ENCODE results near the gene PPP1R10. TPM values are rescaled to one million over a fixed set of nuclear protein-coding genes. Genes with fewer than 3 reads are reported as not detected.
"Not testable (repeated sequence)": the region's sequence is repeated elsewhere in the genome, so short reads cannot be mapped to it uniquely, and the experiment has no call there.

Gene PPP1R10
- total RNA-seq, 1 donor from 2014 or later = 68.8 TPM

- TF ChIP-seq CTCF (IDR thresholded peaks at IDR 0.05) = no peak
- no peak for DNase-seq
These were observed 16.5 kb downstream of the PPP1R10 start for GRCh38 chr6:30600451-30600961.

GRCh38 chr6:30599625-30600324 lies 17.3 kb downstream of the PPP1R10 start:
- ATAC-seq (no peak), DNase-seq (no peak)
- Histone ChIP-seq H3K9me3 (no peaks in the 10 kb centered on the region), H3K36me3 (peaks cover 55% of the 10 kb centered on the region), H3K4me1 (peaks cover 8% of the 10 kb centered on the region), H3K27ac (no peak overlapping the region), H3K27me3 (ENCODE audit: low read depth) (no peaks in the 10 kb centered on the region), H3K4me3 (no peak overlapping the region)
- no peak for TF ChIP-seq CTCF (IDR thresholded peaks at IDR 0.05)
- intact Hi-C loops (cut with DNase I) = no loop called here

More at GRCh38 chr6:30600451-30600961, 16.5 kb downstream of the PPP1R10 start:
- no peaks in the 10 kb centered on the region for H3K9me3 ChIP-seq
- ATAC-seq = peak in 1 of 2 donors; percentile 2
- no peak overlapping the region for H3K27ac ChIP-seq
- peaks cover 55% of the 10 kb centered on the region for H3K36me3 ChIP-seq
- H3K4me1 ChIP-seq = peaks cover 8% of the 10 kb centered on the region
- H3K4me3 ChIP-seq = no peak overlapping the region
- intact Hi-C loops (cut with DNase I) = no loop called here
- no peaks in the 10 kb centered on the region for H3K27me3 ChIP-seq (ENCODE audit: low read depth)

- Histone ChIP-seq H3K4me3 (no peak overlapping the region), H3K27me3 (ENCODE audit: low read depth) (no peaks in the 10 kb centered on the region), H3K9me3 (no peaks in the 10 kb centered on the region), H3K27ac (no peak overlapping the region), H3K36me3 (peaks cover 55% of the 10 kb centered on the region), H3K4me1 (peaks cover 8% of the 10 kb centered on the region)
- intact Hi-C loops (cut with DNase I) = no loop called here
- DNase-seq = no peak
- no peak for ATAC-seq
- no peak for TF ChIP-seq CTCF (IDR thresholded peaks at IDR 0.05)
These were observed 18.0 kb downstream of the PPP1R10 start for GRCh38 chr6:30598912-30599624.

- H3K27me3 ChIP-seq (ENCODE audit: low read depth); intact Hi-C loops (cut with DNase I); H3K27ac ChIP-seq; H3K9me3 ChIP-seq; H3K4me3 ChIP-seq; H3K4me1 ChIP-seq: not testable (repeated sequence)
- peak; percentile 87 for TF ChIP-seq CTCF (IDR thresholded peaks at IDR 0.05)
- peak; percentile 68 for DNase-seq
- peaks cover 55% of the 10 kb centered on the region for H3K36me3 ChIP-seq
- ATAC-seq = peak; percentile 82 to 89
These were observed 19.5 kb downstream of the PPP1R10 start for GRCh38 chr6:30597315-30598144.

- no peak for ATAC-seq
- Histone ChIP-seq H3K4me1 (peaks cover 10% of the 10 kb centered on the region), H3K9me3 (no peaks in the 10 kb centered on the region), H3K27ac (no peak overlapping the region), H3K36me3 (peaks cover 83% of the 10 kb centered on the region), H3K4me3 (no peak overlapping the region), H3K27me3 (ENCODE audit: low read depth) (no peaks in the 10 kb centered on the region)
- no peak for DNase-seq
- intact Hi-C loops (cut with DNase I) = no loop called here
- no peak for TF ChIP-seq CTCF (IDR thresholded peaks at IDR 0.05)
These were observed 24.8 kb downstream of the PPP1R10 start for GRCh38 chr6:30592287-30592686.
